A549 treated with Hydrocortisone at 1 μM for 4 hours (cell line): ENCODE measurements around the gene CPHXL2. TPM values are rescaled to one million over a fixed set of nuclear protein-coding genes. Genes with fewer than 3 reads are reported as not detected.

Experiments
- total RNA-seq: library from RNA; stranded (reverse); fragments of 200-300 nt; extraction: Qiagen RNA extraction; gene quantifications from 5 replicates; pipeline ENCODE4 v1.2.3, GENCODE V29; 2022

The CPHXL2 gene
- not detected in 5 replicates for total RNA-seq

GRCh38 chr16:75676909-75677308 lies at the start of gene CPHXL2:
Gene CPHXL2, minus strand, starts transcription at chr16:75677009. Its CDS starts 10 bp downstream, at chr16:75676999.

DNA sequence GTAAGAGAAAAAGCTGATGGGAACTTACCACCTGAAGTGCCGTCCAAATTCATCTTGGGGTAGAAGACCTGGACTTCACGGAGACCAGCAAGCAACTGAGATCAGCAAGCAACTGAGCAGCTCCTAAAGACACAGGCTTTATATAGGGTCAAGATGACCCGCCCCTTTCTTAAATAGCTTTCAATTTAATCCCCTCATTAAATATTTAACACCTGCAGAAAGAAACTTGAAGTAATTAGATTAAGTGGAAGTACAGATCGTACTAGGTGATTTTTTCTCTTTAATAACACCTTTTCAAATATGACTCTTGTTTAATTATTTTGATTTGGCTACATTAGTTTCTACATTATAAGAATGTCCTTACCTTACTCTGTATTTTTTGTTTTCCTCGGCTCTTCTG lies 49.6 kb upstream of the CPHXL2 start, which contains the start of gene CPHXL:
CPHXL (minus strand) TSS at position 101 of the 400 bp plus-strand sequence; CDS start at position 53, 48 bp downstream.

GRCh38 chr16:75701361-75701760 lies 24.6 kb upstream of the CPHXL2 start, which contains the start of gene DUXB:
Gene DUXB, minus strand, starts transcription at chr16:75701461. Its CDS starts 43 bp downstream, at chr16:75701418.

GRCh38 chr16:75647492-75648264 lies 29.1 kb downstream of the CPHXL2 start, which contains the start of the genes KARS1 and TERF2IP:
Gene KARS1, minus strand, starts transcription at chr16:75647665. Its CDS starts 26 bp downstream, at chr16:75647639.
Gene TERF2IP, plus strand, starts transcription at chr16:75647773. Its CDS starts 110 bp downstream, at chr16:75647883.

DNA sequence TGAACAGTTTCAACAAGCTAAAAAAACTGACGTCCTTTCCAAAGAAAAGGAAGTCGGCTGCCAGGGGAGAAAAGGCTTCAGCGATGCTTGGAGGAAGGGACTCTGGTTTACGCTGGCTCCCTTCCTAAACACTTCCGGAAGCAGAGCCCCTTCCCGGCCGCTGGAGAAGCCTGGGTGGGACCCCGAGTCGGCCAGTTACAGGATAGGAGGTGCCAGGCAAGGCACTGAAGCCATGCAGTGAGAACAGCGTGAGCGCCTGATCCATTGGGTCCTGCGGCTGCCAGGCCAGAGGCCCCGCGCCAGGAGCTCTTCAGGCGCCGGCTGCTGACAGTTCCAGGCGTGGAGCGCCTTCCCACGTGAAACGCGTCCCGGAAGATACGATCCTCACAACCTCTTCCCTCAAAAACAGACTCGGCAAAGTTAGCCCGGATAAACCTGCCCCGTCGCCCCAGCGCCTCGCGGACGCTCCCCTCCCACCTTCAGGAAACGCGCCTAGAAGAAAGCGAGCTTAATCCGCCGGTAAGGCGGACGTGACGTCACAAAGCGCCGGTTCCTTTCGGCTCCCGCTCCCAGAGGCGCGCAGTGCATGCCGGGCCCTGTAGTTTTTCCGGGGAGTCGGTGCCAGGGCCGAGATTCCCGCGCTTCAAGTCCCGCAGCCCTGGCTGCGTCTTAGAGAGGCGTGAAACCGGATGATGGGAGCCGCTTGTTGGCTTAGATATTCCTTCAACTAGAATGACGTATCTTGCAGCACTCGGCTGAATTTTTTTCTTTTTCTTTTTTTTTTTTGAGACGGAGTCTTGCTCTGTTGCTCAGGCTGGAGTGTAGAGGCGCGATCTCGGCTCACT lies 53.8 kb downstream of the CPHXL2 start, which contains the start of gene ADAT1:
ADAT1 (minus strand) TSS at position 521 of the 845 bp plus-strand sequence. CDS start 2,482 bp downstream, outside the sequence.

Other genes starting within 250 kb of the CPHXL2 start
- 65.1 to 75.3 TPM (median 67.1 TPM) in 5 replicates for gene CFDP1, start 243.5 kb downstream of the CPHXL2 start, total RNA-seq
- gene TMEM170A, start 212.3 kb downstream of the CPHXL2 start, total RNA-seq: 14.0 to 16.6 TPM (median 14.8 TPM) in 5 replicates
- 0.10 to 0.27 TPM (median 0.16 TPM) in 5 replicates for gene CHST6, start 181.6 kb downstream of the CPHXL2 start, total RNA-seq
- gene CHST5, start 140.9 kb downstream of the CPHXL2 start, total RNA-seq: 0.16 to 0.35 TPM (median 0.29 TPM) in 3 of 5 replicates, not detected in the others
- 7.4 to 9.9 TPM (median 9.1 TPM) in 5 replicates for gene TMEM231, start 120.8 kb downstream of the CPHXL2 start, total RNA-seq
- 80.7 to 90.0 TPM (median 88.0 TPM) in 5 replicates for gene GABARAPL2, start 110.6 kb downstream of the CPHXL2 start, total RNA-seq
- 32.9 to 41.5 TPM (median 37.0 TPM) in 5 replicates for gene ADAT1, start 53.7 kb downstream of the CPHXL2 start, total RNA-seq
- gene KARS1, start 29.3 kb downstream of the CPHXL2 start, total RNA-seq: 159 to 177 TPM (median 171 TPM) in 5 replicates
- 42.2 to 45.1 TPM (median 43.8 TPM) in 5 replicates for gene TERF2IP, start 29.2 kb downstream of the CPHXL2 start, total RNA-seq
- gene DUXB, start 24.5 kb upstream of the CPHXL2 start, total RNA-seq: not detected in 5 replicates
- not detected in 5 replicates for gene CPHXL, start 49.5 kb upstream of the CPHXL2 start, total RNA-seq